ENCODE measurements around the gene GATA3. TPM values are rescaled to one million over a fixed set of nuclear protein-coding genes. Genes with fewer than 3 reads are reported as not detected.

GATA3 gene
- total and polyA plus RNA-seq, 2 of the 8 experiments (the other 6 are each of a cell fraction or from before 2014, with no cell fraction given) = 0.02 to 0.43 TPM

GRCh38 chr10:8124436-8124835, 69.9 kb downstream of the GATA3 start (continued):
- TF ChIP-seq SP1 (IDR thresholded peaks at IDR 0.05; ENCODE audit: low read depth, low read length) = no peak

Other genes with a start within 250 kb of the GATA3 start
- 10.7 and 11.2 TPM in 2 replicates for gene TAF3, start 236.2 kb upstream of the GATA3 start, total RNA-seq (2021; fragmentation: NEBNext Ultra II Directional; extraction: Animal tissue kit (Norgen Biotek cat#: 25700))
- 1.5 and 1.7 TPM in 2 replicates for gene TAF3, start 236.2 kb upstream of the GATA3 start, polyA plus RNA-seq (2011; rRNA removed)

Measured in H1 (cell line).